ENCODE results near the gene YIF1A.
"Not testable (repeated sequence)": the region's sequence is repeated elsewhere in the genome, so short reads cannot be mapped to it uniquely, and the experiment has no call there.

The YIF1A gene

GRCh38 chr11:66310803-66311440 lies 22.0 kb upstream of the YIF1A start:
- not testable (repeated sequence) for DNase-seq

- DNase-seq, result no peak
Observed at GRCh38 chr11:66310324-66310723, 21.4 kb upstream of the YIF1A start.

- no peak for DNase-seq
Observed at GRCh38 chr11:66309475-66309874, 20.5 kb upstream of the YIF1A start.

- no peak for DNase-seq
Observed at GRCh38 chr11:66302656-66303055, 13.7 kb upstream of the YIF1A start.

- DNase-seq, result no peak
Observed at GRCh38 chr11:66299186-66299585, 10.2 kb upstream of the YIF1A start.

GRCh38 chr11:66297610-66298009 lies 8.7 kb upstream of the YIF1A start:
- no peak for DNase-seq

GRCh38 chr11:66294626-66295620 lies 6.0 kb upstream of the YIF1A start:
- no peak for DNase-seq

- no peak for DNase-seq
Observed at GRCh38 chr11:66293777-66294625, 5.1 kb upstream of the YIF1A start.

GRCh38 chr11:66293352-66293751 lies 4.4 kb upstream of the YIF1A start:
- DNase-seq, result no peak

GRCh38 chr11:66292543-66293332 lies 3.8 kb upstream of the YIF1A start:
- no peak for DNase-seq

- DNase-seq, result no peak
Observed at GRCh38 chr11:66291706-66292542, 3.0 kb upstream of the YIF1A start, which contains the start of gene TMEM151A. TSS of gene TMEM151A (plus strand) at chr11:66291894. CDS start at chr11:66292014, 120 bp downstream.

GRCh38 chr11:66291303-66291705 lies 2.4 kb upstream of the YIF1A start:
- no peak for DNase-seq

GRCh38 chr11:66290330-66290621 lies 1.3 kb upstream of the YIF1A start:
- no peak for DNase-seq

GRCh38 chr11:66289548-66290329 lies 796 bp upstream of the YIF1A start:
- DNase-seq, result no peak

GRCh38 chr11:66287889-66288670 lies 863 bp downstream of the YIF1A start:
- DNase-seq, result no peak

- no peak for DNase-seq
Observed at GRCh38 chr11:66287211-66287888, 1.6 kb downstream of the YIF1A start.

- no peak for DNase-seq
Observed at GRCh38 chr11:66286699-66287098, 2.2 kb downstream of the YIF1A start.

GRCh38 chr11:66285250-66285947 lies 3.5 kb downstream of the YIF1A start:
- no peak for DNase-seq
